ENCODE data around the gene PRKCZ.

Gene PRKCZ

GRCh38 chr1:2173546-2174347 is 123.5 kb downstream of the PRKCZ start:
- Mint-ChIP-seq H3K4me3 (no peak overlapping the region), H3K27ac (no peak overlapping the region)
- ATAC-seq, result no peak

GRCh38 chr1:2174348-2175054 is 124.3 kb downstream of the PRKCZ start:
- no peak for ATAC-seq
- H3K36me3 Mint-ChIP-seq, result peaks cover 36% of the 10 kb centered on the region
- peaks cover 8% of the 10 kb centered on the region for H3K4me1 Mint-ChIP-seq
- no peak overlapping the region for H3K27ac Mint-ChIP-seq
- H3K4me3 Mint-ChIP-seq, result no peak overlapping the region
- H3K9me3 Mint-ChIP-seq, result no peaks in the 10 kb centered on the region
- no peaks in the 10 kb centered on the region for H3K27me3 Mint-ChIP-seq

More at GRCh38 chr1:2173546-2174347, 123.5 kb downstream of the PRKCZ start:
- no peaks in the 10 kb centered on the region for H3K27me3 Mint-ChIP-seq
- H3K36me3 Mint-ChIP-seq, result peaks cover 36% of the 10 kb centered on the region
- H3K9me3 Mint-ChIP-seq, result no peaks in the 10 kb centered on the region
- peaks cover 8% of the 10 kb centered on the region for H3K4me1 Mint-ChIP-seq

GRCh38 chr1:2175055-2175414 is 124.8 kb downstream of the PRKCZ start:
- H3K4me3 Mint-ChIP-seq, result no peak overlapping the region

GRCh38 chr1:2175681-2176454 is 125.7 kb downstream of the PRKCZ start:
- H3K27ac Mint-ChIP-seq, result no peak overlapping the region
- H3K36me3 Mint-ChIP-seq, result peaks cover 36% of the 10 kb centered on the region
- no peak for ATAC-seq
- H3K9me3 Mint-ChIP-seq, result no peaks in the 10 kb centered on the region
- no peaks in the 10 kb centered on the region for H3K27me3 Mint-ChIP-seq
- no peak overlapping the region for H3K4me3 Mint-ChIP-seq
- peaks cover 8% of the 10 kb centered on the region for H3K4me1 Mint-ChIP-seq

More at GRCh38 chr1:2175055-2175414, 124.8 kb downstream of the PRKCZ start:
- no peak for ATAC-seq
- no peak overlapping the region for H3K27ac Mint-ChIP-seq
- no peaks in the 10 kb centered on the region for H3K9me3 Mint-ChIP-seq
- peaks cover 36% of the 10 kb centered on the region for H3K36me3 Mint-ChIP-seq
- peaks cover 8% of the 10 kb centered on the region for H3K4me1 Mint-ChIP-seq
- no peaks in the 10 kb centered on the region for H3K27me3 Mint-ChIP-seq

GRCh38 chr1:2176615-2177014 is 126.4 kb downstream of the PRKCZ start:
- Mint-ChIP-seq H3K4me3 (no peak overlapping the region), H3K4me1 (peaks cover 8% of the 10 kb centered on the region), H3K36me3 (peaks cover 34% of the 10 kb centered on the region), H3K9me3 (no peaks in the 10 kb centered on the region), H3K27me3 (no peaks in the 10 kb centered on the region), H3K27ac (no peak overlapping the region)
- no peak for ATAC-seq

GRCh38 chr1:2177541-2177940 is 127.3 kb downstream of the PRKCZ start:
- no peak overlapping the region for H3K4me3 Mint-ChIP-seq
- ATAC-seq, result no peak
- H3K27ac Mint-ChIP-seq, result no peak overlapping the region
- no peaks in the 10 kb centered on the region for H3K27me3 Mint-ChIP-seq
- peaks cover 28% of the 10 kb centered on the region for H3K36me3 Mint-ChIP-seq
- H3K9me3 Mint-ChIP-seq, result no peaks in the 10 kb centered on the region
- peaks cover 8% of the 10 kb centered on the region for H3K4me1 Mint-ChIP-seq

GRCh38 chr1:2177946-2178538 is 127.8 kb downstream of the PRKCZ start:
- Mint-ChIP-seq H3K9me3 (no peaks in the 10 kb centered on the region), H3K4me1 (peaks cover 8% of the 10 kb centered on the region), H3K4me3 (no peak overlapping the region), H3K36me3 (peaks cover 33% of the 10 kb centered on the region), H3K27me3 (no peaks in the 10 kb centered on the region), H3K27ac (no peak overlapping the region)
- ATAC-seq, result no peak

GRCh38 chr1:2178875-2179274 is 128.7 kb downstream of the PRKCZ start:
- H3K9me3 Mint-ChIP-seq, result no peaks in the 10 kb centered on the region
- H3K4me3 Mint-ChIP-seq, result no peak overlapping the region
- H3K36me3 Mint-ChIP-seq, result peaks cover 40% of the 10 kb centered on the region
- ATAC-seq, result no peak
- no peaks in the 10 kb centered on the region for H3K27me3 Mint-ChIP-seq
- no peak overlapping the region for H3K27ac Mint-ChIP-seq
- H3K4me1 Mint-ChIP-seq, result peaks cover 8% of the 10 kb centered on the region

GRCh38 chr1:2179283-2180013 is 129.2 kb downstream of the PRKCZ start:
- no peaks in the 10 kb centered on the region for H3K9me3 Mint-ChIP-seq
- H3K27me3 Mint-ChIP-seq, result no peaks in the 10 kb centered on the region
- no peak overlapping the region for H3K27ac Mint-ChIP-seq
- peaks cover 2% of the 10 kb centered on the region for H3K4me1 Mint-ChIP-seq
- no peak for ATAC-seq
- H3K4me3 Mint-ChIP-seq, result no peak overlapping the region
- H3K36me3 Mint-ChIP-seq, result peaks cover 36% of the 10 kb centered on the region

GRCh38 chr1:2180297-2181245 is 130.4 kb downstream of the PRKCZ start:
- no peak overlapping the region for H3K4me3 Mint-ChIP-seq
- H3K9me3 Mint-ChIP-seq, result no peaks in the 10 kb centered on the region
- H3K27ac Mint-ChIP-seq, result no peak overlapping the region

GRCh38 chr1:2181271-2181670 is 131.1 kb downstream of the PRKCZ start:
- no peaks in the 10 kb centered on the region for H3K4me1 Mint-ChIP-seq
- no peak overlapping the region for H3K4me3 Mint-ChIP-seq
- no peaks in the 10 kb centered on the region for H3K9me3 Mint-ChIP-seq
- peaks cover 34% of the 10 kb centered on the region for H3K36me3 Mint-ChIP-seq
- no peaks in the 10 kb centered on the region for H3K27me3 Mint-ChIP-seq
- ATAC-seq, result no peak
- H3K27ac Mint-ChIP-seq, result no peak overlapping the region

More at GRCh38 chr1:2180297-2181245, 130.4 kb downstream of the PRKCZ start:
- Mint-ChIP-seq H3K4me1 (no peaks in the 10 kb centered on the region), H3K36me3 (peaks cover 39% of the 10 kb centered on the region), H3K27me3 (no peaks in the 10 kb centered on the region)
- no peak for ATAC-seq

- Mint-ChIP-seq H3K4me1 (no peaks in the 10 kb centered on the region), H3K36me3 (peaks cover 33% of the 10 kb centered on the region), H3K9me3 (no peaks in the 10 kb centered on the region), H3K4me3 (no peak overlapping the region), H3K27me3 (no peaks in the 10 kb centered on the region), H3K27ac (no peak overlapping the region)
- ATAC-seq, result no peak
These were observed 131.5 kb downstream of the PRKCZ start for GRCh38 chr1:2181752-2182151.

- ATAC-seq, result no peak
- H3K4me3 Mint-ChIP-seq, result no peak overlapping the region
- no peaks in the 10 kb centered on the region for H3K4me1 Mint-ChIP-seq
- no peaks in the 10 kb centered on the region for H3K9me3 Mint-ChIP-seq
- H3K36me3 Mint-ChIP-seq, result peaks cover 28% of the 10 kb centered on the region
- no peaks in the 10 kb centered on the region for H3K27me3 Mint-ChIP-seq
- H3K27ac Mint-ChIP-seq, result no peak overlapping the region
These were observed 132.2 kb downstream of the PRKCZ start for GRCh38 chr1:2182376-2182775.

GRCh38 chr1:2183937-2184334 is 133.7 kb downstream of the PRKCZ start:
- no peak overlapping the region for H3K27ac Mint-ChIP-seq

More at GRCh38 chr1:2183937-2184334, 133.7 kb downstream of the PRKCZ start:
- no peaks in the 10 kb centered on the region for H3K9me3 Mint-ChIP-seq
- H3K27me3 Mint-ChIP-seq, result no peaks in the 10 kb centered on the region
- H3K4me3 Mint-ChIP-seq, result no peak overlapping the region
- no peaks in the 10 kb centered on the region for H3K4me1 Mint-ChIP-seq
- ATAC-seq, result no peak
- peaks cover 19% of the 10 kb centered on the region for H3K36me3 Mint-ChIP-seq
